Neural crest cell (in vitro differentiated cells): Measurements from ENCODE around the gene CSK. TPM values are rescaled to one million over a fixed set of nuclear protein-coding genes. Genes with fewer than 3 reads are reported as not detected.

Source experiments
- DNase-seq: peaks from one replicate; pipeline ENCODE4 v3.0.0; 2021; ENCODE audit warnings: low read depth, mixed read lengths, low spot score
- H3K27ac Mint-ChIP-seq: one replicate; pipeline ENCODE4 v1.8.0; 2021; ENCODE audit warnings: mild to moderate bottlenecking, mixed read lengths; ENCODE audit not compliant: unreplicated experiment
- H3K27me3 Mint-ChIP-seq: 2 replicates; pipeline ENCODE4 v1.8.0; 2021; ENCODE audit warnings: low read depth, mild to moderate bottlenecking, mixed read lengths
- H3K36me3 Mint-ChIP-seq: 2 replicates; pipeline ENCODE4 v1.8.0; 2021; ENCODE audit warnings: low read depth, mild to moderate bottlenecking, mixed read lengths
- H3K4me1 Mint-ChIP-seq: 2 replicates; pipeline ENCODE4 v1.8.0; 2021; ENCODE audit warnings: mixed read lengths
- H3K4me3 Mint-ChIP-seq: one replicate; pipeline ENCODE4 v1.8.0; 2021; ENCODE audit warnings: mild to moderate bottlenecking, mixed read lengths
- H3K9me3 Mint-ChIP-seq: 2 replicates; pipeline ENCODE4 v1.8.0; 2021; ENCODE audit warnings: mixed read lengths
- total RNA-seq: library from RNA; stranded (reverse); gene quantifications from 2 replicates; pipeline ENCODE4 v1.2.1, GENCODE V29; 2021
- TF ChIP-seq, protein P1 (sequence below): fragments of 200-600 bp; sonication (generic); conservative IDR thresholded peaks from 2 replicates; pipeline ENCODE4 v1.5.0; 2021; ENCODE audit warnings: antibody characterized with exemption, mild to moderate bottlenecking

The CSK gene
- total RNA-seq, 1 donor from 2014 or later: 109 TPM

DNA sequence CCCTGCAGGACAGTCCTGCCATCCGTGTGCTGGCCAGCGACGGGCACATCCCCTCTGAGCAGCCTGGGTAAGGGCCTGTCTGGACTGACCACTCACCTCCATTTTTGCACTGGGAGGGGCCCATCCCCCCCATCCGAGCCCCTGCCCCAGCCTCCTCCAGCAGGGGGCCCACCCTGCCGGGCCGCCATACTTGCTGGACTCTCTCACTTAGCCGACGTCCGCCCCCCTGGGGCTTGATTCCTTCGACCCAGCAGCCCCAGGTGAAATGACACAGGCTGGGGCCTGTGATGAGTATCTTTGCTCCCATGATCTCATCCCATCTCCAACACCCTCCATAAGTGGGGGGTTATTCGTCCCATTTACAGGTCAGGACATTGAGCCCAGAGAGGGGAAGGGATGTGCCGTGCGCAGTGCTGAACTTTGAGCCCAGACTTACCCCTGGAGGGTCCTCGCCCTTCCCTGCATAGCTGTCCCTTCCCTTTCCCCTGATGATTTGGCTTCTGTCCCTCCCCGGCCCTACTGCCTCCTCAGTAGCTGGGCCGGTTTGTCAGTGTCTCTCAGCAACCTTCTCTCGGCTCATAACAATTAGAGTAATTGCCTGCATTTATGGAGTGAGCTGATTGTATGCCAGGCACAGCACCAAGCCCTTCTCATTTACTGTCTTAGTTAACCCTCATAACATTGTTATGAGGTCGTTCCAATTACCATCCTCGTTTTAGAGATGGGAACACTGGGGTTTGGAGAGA lies 34.9 kb downstream of the CSK start:
- H3K4me1 Mint-ChIP-seq: peaks cover 16% of the 10 kb centered on the region
- peak overlapping the region; percentile 70 for H3K27ac Mint-ChIP-seq
- TF ChIP-seq, protein P1, sequence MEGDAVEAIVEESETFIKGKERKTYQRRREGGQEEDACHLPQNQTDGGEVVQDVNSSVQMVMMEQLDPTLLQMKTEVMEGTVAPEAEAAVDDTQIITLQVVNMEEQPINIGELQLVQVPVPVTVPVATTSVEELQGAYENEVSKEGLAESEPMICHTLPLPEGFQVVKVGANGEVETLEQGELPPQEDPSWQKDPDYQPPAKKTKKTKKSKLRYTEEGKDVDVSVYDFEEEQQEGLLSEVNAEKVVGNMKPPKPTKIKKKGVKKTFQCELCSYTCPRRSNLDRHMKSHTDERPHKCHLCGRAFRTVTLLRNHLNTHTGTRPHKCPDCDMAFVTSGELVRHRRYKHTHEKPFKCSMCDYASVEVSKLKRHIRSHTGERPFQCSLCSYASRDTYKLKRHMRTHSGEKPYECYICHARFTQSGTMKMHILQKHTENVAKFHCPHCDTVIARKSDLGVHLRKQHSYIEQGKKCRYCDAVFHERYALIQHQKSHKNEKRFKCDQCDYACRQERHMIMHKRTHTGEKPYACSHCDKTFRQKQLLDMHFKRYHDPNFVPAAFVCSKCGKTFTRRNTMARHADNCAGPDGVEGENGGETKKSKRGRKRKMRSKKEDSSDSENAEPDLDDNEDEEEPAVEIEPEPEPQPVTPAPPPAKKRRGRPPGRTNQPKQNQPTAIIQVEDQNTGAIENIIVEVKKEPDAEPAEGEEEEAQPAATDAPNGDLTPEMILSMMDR: no peak
- peaks cover 5% of the 10 kb centered on the region for H3K27me3 Mint-ChIP-seq
- no peaks in the 10 kb centered on the region for H3K36me3 Mint-ChIP-seq
- no peak for DNase-seq
- H3K4me3 Mint-ChIP-seq: no peak overlapping the region
- no peaks in the 10 kb centered on the region for H3K9me3 Mint-ChIP-seq

DNA sequence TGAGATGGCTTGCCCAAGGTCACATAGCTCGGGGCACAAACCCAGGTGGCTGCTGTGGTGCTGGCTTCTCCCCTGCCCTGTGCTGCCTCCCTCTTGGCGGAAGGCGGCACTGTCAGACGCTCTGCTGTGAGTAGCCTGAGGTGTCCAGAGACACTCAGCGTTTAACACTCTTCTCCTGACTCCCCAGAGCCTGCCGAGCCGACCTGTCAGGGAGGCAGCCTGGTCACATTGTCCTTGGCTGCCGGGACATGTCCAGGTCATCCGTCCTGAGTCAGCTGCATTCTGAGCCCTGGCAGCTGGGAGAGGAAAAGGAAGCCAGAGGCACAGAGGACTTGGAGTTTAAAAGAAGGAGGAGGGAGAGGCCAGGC lies 35.5 kb downstream of the CSK start:
- TF ChIP-seq, protein P1: peak; percentile 54
- Mint-ChIP-seq H3K36me3 (no peaks in the 10 kb centered on the region), H3K4me3 (no peak overlapping the region), H3K9me3 (no peaks in the 10 kb centered on the region), H3K4me1 (peaks cover 16% of the 10 kb centered on the region), H3K27ac (no peak overlapping the region), H3K27me3 (peaks cover 7% of the 10 kb centered on the region)
- no peak for DNase-seq

- Mint-ChIP-seq H3K9me3 (no peaks in the 10 kb centered on the region), H3K27me3 (peaks cover 25% of the 10 kb centered on the region), H3K4me1 (peaks cover 16% of the 10 kb centered on the region), H3K4me3 (no peak overlapping the region), H3K36me3 (no peaks in the 10 kb centered on the region), H3K27ac (no peak overlapping the region)
- TF ChIP-seq, protein P1: no peak
- no peak for DNase-seq
Observed at GRCh38 chr15:74820056-74820455, 38.2 kb downstream of the CSK start.

- TF ChIP-seq, protein P1: no peak
- H3K27ac Mint-ChIP-seq: no peak overlapping the region
- H3K4me3 Mint-ChIP-seq: no peak overlapping the region
- no peaks in the 10 kb centered on the region for H3K36me3 Mint-ChIP-seq
- no peaks in the 10 kb centered on the region for H3K9me3 Mint-ChIP-seq
- peaks cover 37% of the 10 kb centered on the region for H3K27me3 Mint-ChIP-seq
- no peak for DNase-seq
- H3K4me1 Mint-ChIP-seq: peaks cover 16% of the 10 kb centered on the region
Observed at GRCh38 chr15:74821091-74821789, 39.4 kb downstream of the CSK start.

DNA sequence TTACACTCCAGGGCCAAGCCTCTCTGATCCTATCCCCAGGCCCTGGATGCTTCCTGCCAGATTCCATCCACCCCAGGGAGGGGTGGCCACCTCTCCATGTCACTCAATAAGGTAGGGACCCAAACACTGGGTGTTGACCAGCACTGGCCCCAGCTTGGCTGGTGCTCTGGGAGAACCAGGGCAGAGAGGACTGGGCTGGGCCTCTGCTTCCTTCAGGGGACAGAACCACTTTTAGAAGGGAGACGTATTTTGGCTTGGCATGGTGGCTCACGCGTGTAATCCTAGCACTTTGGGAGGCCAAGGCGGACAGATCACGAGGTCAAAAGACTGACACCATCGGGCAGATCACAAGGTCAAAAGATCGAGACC lies 39.9 kb downstream of the CSK start:
- TF ChIP-seq, protein P1: no peak
- Mint-ChIP-seq H3K4me1 (peaks cover 16% of the 10 kb centered on the region), H3K27me3 (peaks cover 41% of the 10 kb centered on the region), H3K36me3 (no peaks in the 10 kb centered on the region), H3K9me3 (no peaks in the 10 kb centered on the region), H3K27ac (no peak overlapping the region), H3K4me3 (no peak overlapping the region)
- DNase-seq: no peak
